ENCODE results near the gene ST8SIA6. TPM values are rescaled to one million over a fixed set of nuclear protein-coding genes. Genes with fewer than 3 reads are reported as not detected.

The ST8SIA6 gene
- total and polyA plus RNA-seq, 7 donors, result 0.50 to 2.6 (median 1.1) TPM; not detected in 2

DNA sequence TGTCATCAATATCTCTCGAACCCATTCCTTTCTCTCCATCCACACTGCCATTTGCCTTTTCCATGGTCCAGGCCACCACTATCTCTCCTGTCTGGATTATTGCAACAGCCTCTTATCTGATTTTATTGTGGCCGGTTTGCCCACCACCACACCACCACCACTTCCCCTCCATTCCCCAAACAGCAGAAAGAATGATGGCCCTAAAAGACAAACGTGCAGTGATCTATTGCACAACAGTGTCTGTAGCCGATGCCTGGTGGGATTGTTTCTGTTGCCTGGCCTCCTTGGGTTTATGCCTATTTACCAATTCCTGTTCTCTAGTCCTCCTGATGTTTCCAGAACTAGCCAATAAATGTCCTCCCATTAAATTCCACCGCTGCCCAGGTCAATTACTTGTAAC, 10.2 kb upstream of the ST8SIA6 start:
- WGBS, 2 donors, result 75 to 84% methylated on average over 5 of the region's 5 CpGs
- TF ChIP-seq POLR2A (IDR thresholded peaks at IDR 0.05), result no peak
- TF ChIP-seq, protein P1, sequence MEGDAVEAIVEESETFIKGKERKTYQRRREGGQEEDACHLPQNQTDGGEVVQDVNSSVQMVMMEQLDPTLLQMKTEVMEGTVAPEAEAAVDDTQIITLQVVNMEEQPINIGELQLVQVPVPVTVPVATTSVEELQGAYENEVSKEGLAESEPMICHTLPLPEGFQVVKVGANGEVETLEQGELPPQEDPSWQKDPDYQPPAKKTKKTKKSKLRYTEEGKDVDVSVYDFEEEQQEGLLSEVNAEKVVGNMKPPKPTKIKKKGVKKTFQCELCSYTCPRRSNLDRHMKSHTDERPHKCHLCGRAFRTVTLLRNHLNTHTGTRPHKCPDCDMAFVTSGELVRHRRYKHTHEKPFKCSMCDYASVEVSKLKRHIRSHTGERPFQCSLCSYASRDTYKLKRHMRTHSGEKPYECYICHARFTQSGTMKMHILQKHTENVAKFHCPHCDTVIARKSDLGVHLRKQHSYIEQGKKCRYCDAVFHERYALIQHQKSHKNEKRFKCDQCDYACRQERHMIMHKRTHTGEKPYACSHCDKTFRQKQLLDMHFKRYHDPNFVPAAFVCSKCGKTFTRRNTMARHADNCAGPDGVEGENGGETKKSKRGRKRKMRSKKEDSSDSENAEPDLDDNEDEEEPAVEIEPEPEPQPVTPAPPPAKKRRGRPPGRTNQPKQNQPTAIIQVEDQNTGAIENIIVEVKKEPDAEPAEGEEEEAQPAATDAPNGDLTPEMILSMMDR (IDR thresholded peaks at IDR 0.05), result no peak
- TF ChIP-seq POLR2AphosphoS5 (IDR thresholded peaks at IDR 0.05), result no peak
- no peak for TF ChIP-seq EP300 (IDR thresholded peaks at IDR 0.05)
- DNase-seq, result no peak
- Histone ChIP-seq H3K27me3 (no peaks in the 10 kb centered on the region), H3K27ac (no peak overlapping the region), H3K36me3 (no peaks in the 10 kb centered on the region), H3K4me1 (no peaks in the 10 kb centered on the region), H3K4me3 (no peak overlapping the region), H3K9me3 (no peaks in the 10 kb centered on the region)
- intact Hi-C loops (cut with DNase I), result no loop called here

DNA sequence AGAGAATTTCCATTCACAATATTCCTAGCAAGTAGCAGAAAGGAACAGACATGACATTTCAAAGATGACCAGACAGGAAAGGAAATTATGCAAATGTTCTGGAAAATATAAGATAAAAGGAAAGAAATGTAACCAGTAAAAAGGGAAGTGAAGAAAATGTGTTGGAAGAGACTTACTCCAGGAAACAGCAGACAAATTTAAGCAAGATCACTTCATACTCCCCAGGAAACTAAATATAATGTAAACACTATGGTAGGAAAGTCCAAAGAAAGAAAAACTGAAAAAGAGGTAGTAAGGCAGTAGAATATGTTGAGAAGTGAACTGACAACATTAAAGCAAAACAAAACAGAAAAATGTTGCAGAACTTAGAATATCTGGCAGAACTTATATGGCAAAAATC, 6.4 kb upstream of the ST8SIA6 start:
- intact Hi-C loops (cut with DNase I), result no loop called here
- no peak for DNase-seq
- no peak overlapping the region for H3K27ac ChIP-seq
- no peaks in the 10 kb centered on the region for H3K9me3 ChIP-seq
- H3K27me3 ChIP-seq, result peaks cover 0 to 17% (median 3%) of the 10 kb centered on the region in 3 donors
- no peaks in the 10 kb centered on the region for H3K36me3 ChIP-seq
- H3K4me1 ChIP-seq, result no peaks in the 10 kb centered on the region
- TF ChIP-seq EP300 (IDR thresholded peaks at IDR 0.05) (no peak), POLR2A (IDR thresholded peaks at IDR 0.05) (no peak), POLR2AphosphoS5 (IDR thresholded peaks at IDR 0.05) (no peak)
- TF ChIP-seq, protein P1 (IDR thresholded peaks at IDR 0.05), result no peak
- H3K4me3 ChIP-seq, result no peak overlapping the region

DNA sequence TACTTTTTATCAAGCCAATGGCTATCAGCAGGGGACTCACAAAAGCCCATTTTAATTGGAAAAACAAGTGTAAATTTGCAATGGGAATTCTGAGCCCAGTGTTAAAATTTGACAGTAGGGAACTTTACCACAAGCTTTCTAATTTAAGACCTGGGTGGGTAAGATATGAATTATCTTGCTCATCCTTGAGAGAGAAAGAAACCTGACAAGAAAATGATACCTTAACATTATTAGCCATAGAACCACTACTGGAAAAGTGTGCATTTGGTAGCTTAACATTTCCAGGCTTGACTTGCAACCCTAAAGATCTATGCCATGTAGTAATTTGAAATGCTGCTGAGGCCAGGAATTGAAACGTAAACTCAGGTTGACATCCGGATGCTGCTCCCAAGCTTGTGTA, 2.7 kb upstream of the ST8SIA6 start:
- no peak for DNase-seq
- no peak overlapping the region for H3K27ac ChIP-seq
- intact Hi-C loops (cut with DNase I), result no loop called here
- TF ChIP-seq EP300 (IDR thresholded peaks at IDR 0.05) (no peak), POLR2A (IDR thresholded peaks at IDR 0.05) (no peak), POLR2AphosphoS5 (IDR thresholded peaks at IDR 0.05) (no peak)
- TF ChIP-seq, protein P1 (IDR thresholded peaks at IDR 0.05), result no peak
- no peak overlapping the region for H3K4me3 ChIP-seq
- WGBS, 2 donors, result 93% methylated on average over 2 of the region's 2 CpGs
- no peaks in the 10 kb centered on the region for H3K9me3 ChIP-seq
- peaks cover 9 to 53% (median 27%) of the 10 kb centered on the region in 3 donors for H3K27me3 ChIP-seq
- H3K36me3 ChIP-seq, result no peaks in the 10 kb centered on the region
- peaks cover 0 to 18% (median 16%) of the 10 kb centered on the region in 4 donors for H3K4me1 ChIP-seq

DNA sequence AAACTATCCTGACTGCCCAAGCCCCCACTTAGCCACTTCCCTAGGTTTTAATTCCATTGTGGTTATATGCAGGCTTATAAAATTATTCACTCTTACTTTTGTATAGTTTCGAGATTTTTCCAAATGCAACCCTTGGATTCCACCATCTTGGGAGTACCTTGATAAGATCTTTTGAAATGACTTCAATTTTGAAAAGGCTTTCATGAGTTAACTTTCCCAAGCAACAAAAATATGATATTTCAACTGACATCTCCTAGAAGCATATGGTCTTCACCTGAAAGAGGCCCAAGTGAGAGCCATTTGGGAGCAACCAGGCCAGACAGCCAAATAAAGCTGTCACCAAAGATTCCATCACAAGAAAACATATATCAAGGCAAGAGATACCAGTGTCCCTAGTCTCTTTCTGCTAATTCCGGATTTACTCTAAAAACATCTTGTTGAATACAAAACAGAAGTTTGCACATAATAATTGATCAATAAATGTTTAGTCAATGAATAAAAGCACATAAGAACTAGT, 1.7 kb upstream of the ST8SIA6 start:
- peaks cover 11 to 63% (median 27%) of the 10 kb centered on the region in 3 donors for H3K27me3 ChIP-seq
- TF ChIP-seq EP300 (IDR thresholded peaks at IDR 0.05) (no peak), POLR2A (IDR thresholded peaks at IDR 0.05) (no peak), POLR2AphosphoS5 (IDR thresholded peaks at IDR 0.05) (no peak)
- TF ChIP-seq, protein P1 (IDR thresholded peaks at IDR 0.05), result no peak
- DNase-seq, result no peak
- H3K36me3 ChIP-seq, result no peaks in the 10 kb centered on the region
- no peak overlapping the region for H3K27ac ChIP-seq
- H3K4me3 ChIP-seq, result no peak overlapping the region
- peaks cover 0 to 18% (median 16%) of the 10 kb centered on the region in 4 donors for H3K4me1 ChIP-seq
- H3K9me3 ChIP-seq, result no peaks in the 10 kb centered on the region
- intact Hi-C loops (cut with DNase I), result no loop called here
- 97% methylated on average over 2 of the region's 2 CpGs for WGBS, 2 donors

DNA sequence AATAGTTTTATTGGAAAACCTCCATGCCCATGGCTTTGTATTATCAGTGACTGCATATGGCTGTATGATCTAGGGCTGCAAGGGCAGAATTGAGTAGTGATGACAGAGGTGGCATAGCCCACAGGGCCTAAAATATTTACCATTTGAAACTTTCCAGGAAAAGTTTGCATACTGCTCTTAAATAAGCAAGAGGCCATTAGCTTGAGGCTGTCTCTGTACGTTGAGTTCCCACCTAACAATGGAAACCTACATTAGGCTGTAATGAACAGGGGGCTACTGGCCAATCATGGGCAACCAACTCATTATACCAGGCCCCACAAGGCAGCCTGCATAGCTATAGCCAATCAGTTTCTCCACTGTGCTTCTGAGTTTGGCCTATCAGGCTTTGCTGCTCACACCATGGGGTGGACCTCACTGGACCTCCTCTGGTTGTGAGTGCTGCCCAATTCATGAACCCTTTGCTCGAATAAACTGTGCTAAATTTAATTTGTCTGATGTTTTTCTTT, 673 bp upstream of the ST8SIA6 start:
- Histone ChIP-seq H3K4me3 (no peak overlapping the region), H3K9me3 (peaks cover 0 to 3% (median 0%) of the 10 kb centered on the region in 4 donors), H3K4me1 (peaks cover 0 to 18% (median 16%) of the 10 kb centered on the region in 4 donors), H3K36me3 (no peaks in the 10 kb centered on the region), H3K27me3 (peaks cover 11 to 67% (median 27%) of the 10 kb centered on the region in 3 donors), H3K27ac (no peak overlapping the region)
- WGBS, 2 donors, result 80 to 95% methylated on average over 2 of the region's 2 CpGs
- no peak for DNase-seq
- intact Hi-C loops (cut with DNase I), result no loop called here
- TF ChIP-seq, protein P1 (IDR thresholded peaks at IDR 0.05), result no peak
- no peak for TF ChIP-seq POLR2A (IDR thresholded peaks at IDR 0.05)
- TF ChIP-seq POLR2AphosphoS5 (IDR thresholded peaks at IDR 0.05), result no peak
- TF ChIP-seq EP300 (IDR thresholded peaks at IDR 0.05), result no peak

Measured in sigmoid colon (tissue), 7 donors.